Body of pancreas (tissue), 4 donors: ENCODE results near the gene NPR3. TPM values are rescaled to one million over a fixed set of nuclear protein-coding genes. Genes with fewer than 3 reads are reported as not detected.

ENCODE experiments used
- ATAC-seq: fragments of 150-250 bp; one replicate; pipeline ENCODE4 v1.9.1; 2016
- DNase-seq, 4 donors: peaks; one replicate each; pipeline ENCODE4 v3.0.0-alpha.2; 2019
- H3K27ac ChIP-seq, 4 donors: fragments of 200-600 bp; sonication (generic); 1 replicate in 3 of 4; 2 replicates in 1 of 4; pipeline versions ENCODE4 v1.5.1 to v1.6.1; 2016 to 2019; ENCODE audit warnings: mild to moderate bottlenecking in 1 of 4, mixed read lengths in 1 of 4, moderate library complexity in 1 of 4
- H3K27me3 ChIP-seq, 2 donors: fragments of 200-600 bp; sonication (generic); one replicate each; pipeline ENCODE4 v1.6.0; 2016; ENCODE audit warnings: mild to moderate bottlenecking in 1 of 2
- H3K36me3 ChIP-seq, 2 donors: fragments of 200-600 bp; sonication (generic); replicated peaks in 1 of 2; 2 replicates each; pipeline ENCODE4 v1.5.1; 2016; ENCODE audit warnings: low read depth in 2 of 2; ENCODE audit not compliant: insufficient read depth in 1 of 2
- H3K4me1 ChIP-seq: fragments of 200-600 bp; sonication (generic); one replicate; pipeline ENCODE4 v1.6.0; 2016
- H3K4me3 ChIP-seq, 2 donors: fragments of 200-600 bp; sonication (generic); 1 replicate in 1 of 2; 2 replicates in 1 of 2; pipeline ENCODE4 v1.5.1; 2016 to 2019
- H3K9me3 ChIP-seq, 3 donors: fragments of 200-600 bp; sonication (generic); 1 replicate in 2 of 3; 2 replicates in 1 of 3; pipeline ENCODE4 v1.5.1; 2016
- CTCF ChIP-seq, 7 experiments: fragments of 450-650 bp in 4 of 7; fragments of 200-600 bp in 3 of 7; sonication (generic) in 3 of 7; IDR thresholded peaks; one replicate each; pipeline ENCODE4 v1.5.1; 2016 to 2019; ENCODE audit warnings: antibody characterized with exemption in 7 of 7
- POLR2A ChIP-seq, 3 donors: fragments of 450-650 bp; IDR thresholded peaks; one replicate each; pipeline ENCODE4 v1.6.1; 2016; ENCODE audit warnings: antibody characterized with exemption in 3 of 3, mild to moderate bottlenecking in 2 of 3
- WGBS, 2 donors: methylation state at CpG; one replicate each; pipeline ENCODE4 v1.1.5; 2017; 5-methylcytosine and 5-hydroxymethylcytosine counted together
- intact Hi-C: fragments of 100-400 bp; cut with DNase I; formaldehyde crosslinking; loops from one replicate; pipeline ENCODE4 v1.15.1; 2023
- total RNA-seq, 2 donors: library from RNA; depleted of rRNA; stranded (reverse); fragments of >200 nt; gene quantifications; one replicate each; pipeline ENCODE4 v1.1.0, GENCODE V29; 2016

Gene NPR3
- total RNA-seq, 2 donors from 2014 or later, result 2.6 to 4.7 TPM

- no peaks in the 10 kb centered on the region for H3K27me3 ChIP-seq
- peaks cover 0 to 6% (median 0%) of the 10 kb centered on the region in 3 donors for H3K9me3 ChIP-seq
- intact Hi-C loops, result no loop called here
- ATAC-seq, result no peak
- H3K36me3 ChIP-seq, result no peaks in the 10 kb centered on the region
- no peaks in the 10 kb centered on the region for H3K4me1 ChIP-seq
- H3K27ac ChIP-seq, result no peak overlapping the region
- no peak overlapping the region for H3K4me3 ChIP-seq
- no peak for DNase-seq
- TF ChIP-seq CTCF (IDR thresholded peaks at IDR 0.05) (no peak), POLR2A (IDR thresholded peaks at IDR 0.05) (no peak)
- 75 to 77% methylated on average over 7 of the region's 7 CpGs for WGBS, 2 donors
These were observed 34.1 kb upstream of the NPR3 start for GRCh38 chr5:32677023-32677422.

- Histone ChIP-seq H3K36me3 (no peaks in the 10 kb centered on the region), H3K9me3 (peaks cover 0 to under 1% (median 0%) of the 10 kb centered on the region in 3 donors), H3K4me3 (no peak overlapping the region), H3K27ac (no peak overlapping the region), H3K4me1 (no peaks in the 10 kb centered on the region), H3K27me3 (no peaks in the 10 kb centered on the region)
- 80 to 86% methylated on average over 7 to 11 of the region's 11 CpGs for WGBS, 2 donors
- intact Hi-C loops, result no loop called here
- no peak for DNase-seq
- no peak for ATAC-seq
- TF ChIP-seq POLR2A (IDR thresholded peaks at IDR 0.05), result no peak
- TF ChIP-seq CTCF (IDR thresholded peaks at IDR 0.05), result no peak
These were observed 32.6 kb upstream of the NPR3 start for GRCh38 chr5:32678472-32678871.

- ATAC-seq, result no peak
These were observed 31.9 kb upstream of the NPR3 start for GRCh38 chr5:32679218-32679617.

GRCh38 chr5:32680183-32680582 is 30.9 kb upstream of the NPR3 start:
- H3K4me3 ChIP-seq, result no peak overlapping the region
- no peaks in the 10 kb centered on the region for H3K4me1 ChIP-seq
- H3K36me3 ChIP-seq, result no peaks in the 10 kb centered on the region
- H3K27ac ChIP-seq, result no peak overlapping the region
- intact Hi-C loops, result no loop called here
- H3K27me3 ChIP-seq, result no peaks in the 10 kb centered on the region
- WGBS, 2 donors, result 64 to 72% methylated on average over 2 of the region's 2 CpGs
- TF ChIP-seq CTCF (IDR thresholded peaks at IDR 0.05) (no peak), POLR2A (IDR thresholded peaks at IDR 0.05) (no peak)
- peaks cover 0 to 14% (median 0%) of the 10 kb centered on the region in 3 donors for H3K9me3 ChIP-seq
- ATAC-seq (no peak), DNase-seq (no peak)

More at GRCh38 chr5:32679218-32679617, 31.9 kb upstream of the NPR3 start:
- intact Hi-C loops, result no loop called here
- H3K36me3 ChIP-seq, result no peaks in the 10 kb centered on the region
- peaks cover 0 to 8% (median 0%) of the 10 kb centered on the region in 3 donors for H3K9me3 ChIP-seq
- no peaks in the 10 kb centered on the region for H3K27me3 ChIP-seq
- no peak overlapping the region for H3K4me3 ChIP-seq
- H3K27ac ChIP-seq, result no peak overlapping the region
- no peaks in the 10 kb centered on the region for H3K4me1 ChIP-seq
- no peak for DNase-seq
- TF ChIP-seq POLR2A (IDR thresholded peaks at IDR 0.05) (no peak), CTCF (IDR thresholded peaks at IDR 0.05) (no peak)
- WGBS, 2 donors, result 40 to 47% methylated on average over 1 of the region's 1 CpG

GRCh38 chr5:32683125-32683524 is 28.0 kb upstream of the NPR3 start:
- no peaks in the 10 kb centered on the region for H3K27me3 ChIP-seq
- peaks cover 0 to 14% (median 0%) of the 10 kb centered on the region in 3 donors for H3K9me3 ChIP-seq
- WGBS, 2 donors, result 16% methylated on average over 2 of the region's 2 CpGs

More at GRCh38 chr5:32683125-32683524, 28.0 kb upstream of the NPR3 start:
- ATAC-seq, result no peak
- Histone ChIP-seq H3K4me1 (peaks cover 18% of the 10 kb centered on the region), H3K36me3 (no peaks in the 10 kb centered on the region), H3K27ac (no peak overlapping the region), H3K4me3 (no peak overlapping the region)
- TF ChIP-seq POLR2A (IDR thresholded peaks at IDR 0.05) (no peak), CTCF (IDR thresholded peaks at IDR 0.05) (no peak)
- no peak for DNase-seq
- intact Hi-C loops, result no loop called here
